ENCODE data around the gene GRM2.

- TF ChIP-seq CTCF (conservative IDR thresholded peaks at IDR 0.05 in 1 of 2, IDR thresholded peaks at IDR 0.05 in 1 of 2; ENCODE audit: low read depth in 1 of 2, low read length in 2 of 2) (no peak), EZH2 (IDR thresholded peaks at IDR 0.05; ENCODE audit: low read length, missing control alignments) (no peak)
Observed at GRCh38 chr3:51698209-51698608, 8.7 kb upstream of the GRM2 start.

Data from fibroblast of lung (primary cell).